GM23248 (cell line): ENCODE data around the gene LILRB3. TPM values are rescaled to one million over a fixed set of nuclear protein-coding genes. Genes with fewer than 3 reads are reported as not detected.

Source experiments
- DNase-seq: peaks from one replicate; pipeline ENCODE4 v3.0.0-alpha.2; 2015
- H2AFZ ChIP-seq: fragments of 200-600 bp; sonication (generic); 2 replicates; pipeline ENCODE4 v1.6.1; 2016; ENCODE audit warnings: antibody characterized with exemption
- H3F3A ChIP-seq: fragments of 200-600 bp; sonication (generic); 2 replicates; pipeline ENCODE4 v1.6.1; 2016; ENCODE audit warnings: mild to moderate bottlenecking, antibody characterized with exemption, mixed run types; ENCODE audit not compliant: insufficient read depth
- H3K27ac ChIP-seq: fragments of 200-600 bp; sonication (generic); 2 replicates; pipeline ENCODE4 v1.5.1; 2016; ENCODE audit warnings: mild to moderate bottlenecking
- H3K27me3 ChIP-seq: fragments of 200-600 bp; sonication (generic); replicated peaks from 2 replicates; pipeline ENCODE4 v1.6.1; 2016; ENCODE audit warnings: mild to moderate bottlenecking; ENCODE audit not compliant: insufficient read depth
- H3K36me3 ChIP-seq: fragments of 200-600 bp; sonication (generic); 2 replicates; pipeline ENCODE4 v1.6.1; 2016; ENCODE audit warnings: low read depth, mild to moderate bottlenecking
- H3K4me1 ChIP-seq: fragments of 200-600 bp; sonication (generic); 2 replicates; pipeline ENCODE4 v1.6.1; 2016; ENCODE audit warnings: mild to moderate bottlenecking; ENCODE audit not compliant: insufficient read depth
- H3K4me2 ChIP-seq: fragments of 200-600 bp; sonication (generic); one replicate; pipeline ENCODE4 v1.6.1; 2016; ENCODE audit warnings: mild to moderate bottlenecking; ENCODE audit not compliant: unreplicated experiment
- H3K4me3 ChIP-seq: fragments of 200-600 bp; sonication (generic); 2 replicates; pipeline ENCODE4 v1.5.1; 2016; ENCODE audit warnings: mild to moderate bottlenecking
- H3K79me2 ChIP-seq: fragments of 200-600 bp; sonication (generic); 2 replicates; pipeline ENCODE4 v1.6.1; 2016; ENCODE audit warnings: mild to moderate bottlenecking; ENCODE audit not compliant: insufficient read depth
- H3K9ac ChIP-seq: fragments of 200-600 bp; sonication (generic); 2 replicates; pipeline ENCODE4 v1.6.1; 2016; ENCODE audit warnings: mild to moderate bottlenecking
- H3K9me2 ChIP-seq: fragments of 200-600 bp; sonication (generic); 2 replicates; pipeline ENCODE4 v1.6.1; 2016; ENCODE audit warnings: mixed run types, mild to moderate bottlenecking, moderate library complexity; ENCODE audit not compliant: insufficient read depth
- H3K9me3 ChIP-seq: fragments of 200-600 bp; sonication (generic); one replicate; pipeline ENCODE4 v1.6.1; 2017; ENCODE audit warnings: low read depth
- H4K20me1 ChIP-seq: fragments of 200-600 bp; sonication (generic); 2 replicates; pipeline ENCODE4 v1.6.0; 2016; ENCODE audit not compliant: insufficient read depth
- EZH2 ChIP-seq: fragments of 200-600 bp; sonication (generic); IDR thresholded peaks from 2 replicates; pipeline ENCODE4 v1.6.1; 2018; ENCODE audit warnings: antibody characterized with exemption, mild to moderate bottlenecking; ENCODE audit not compliant: insufficient read depth, poor library complexity, severe bottlenecking
- EZH2phosphoT487 ChIP-seq: fragments of 200-600 bp; sonication (generic); IDR thresholded peaks from 2 replicates; pipeline ENCODE4 v1.6.1; 2018; ENCODE audit warnings: antibody characterized with exemption, moderate library complexity, mild to moderate bottlenecking, low read depth; ENCODE audit not compliant: insufficient read depth
- WGBS, 2 experiments: methylation state at CpG; one replicate each; pipeline ENCODE4 v1.1.6; 2015 to 2017; ENCODE audit warnings: low lambda C conversion rate in 2 of 2, low coverage in 1 of 2; ENCODE audit errors: missing lambda C conversion rate in 2 of 2; 5-methylcytosine and 5-hydroxymethylcytosine counted together
- in situ Hi-C: fragments of 300-500 bp; cut with MboI; formaldehyde crosslinking; loops from 2 replicates; pipeline ENCODE4 v1.15.0; 2020
- polyA plus RNA-seq: library from polyadenylated mRNA; unstranded; fragments of >200 nt; fragmentation: Nextera tagmentation; extraction: Ambion mirVana; gene quantifications from 2 replicates; pipeline ENCODE4 v1.2.1, GENCODE V29; 2016
- total RNA-seq: library from RNA; depleted of rRNA; stranded (reverse); fragments of >200 nt; shearing (Covaris generic); gene quantifications from 2 replicates; pipeline ENCODE4 v1.2.3, GENCODE V29; 2014

LILRB3 gene
- total and polyA plus RNA-seq, 2 experiments from 2014 or later, result 0.53 TPM; not detected in 1

DNA sequence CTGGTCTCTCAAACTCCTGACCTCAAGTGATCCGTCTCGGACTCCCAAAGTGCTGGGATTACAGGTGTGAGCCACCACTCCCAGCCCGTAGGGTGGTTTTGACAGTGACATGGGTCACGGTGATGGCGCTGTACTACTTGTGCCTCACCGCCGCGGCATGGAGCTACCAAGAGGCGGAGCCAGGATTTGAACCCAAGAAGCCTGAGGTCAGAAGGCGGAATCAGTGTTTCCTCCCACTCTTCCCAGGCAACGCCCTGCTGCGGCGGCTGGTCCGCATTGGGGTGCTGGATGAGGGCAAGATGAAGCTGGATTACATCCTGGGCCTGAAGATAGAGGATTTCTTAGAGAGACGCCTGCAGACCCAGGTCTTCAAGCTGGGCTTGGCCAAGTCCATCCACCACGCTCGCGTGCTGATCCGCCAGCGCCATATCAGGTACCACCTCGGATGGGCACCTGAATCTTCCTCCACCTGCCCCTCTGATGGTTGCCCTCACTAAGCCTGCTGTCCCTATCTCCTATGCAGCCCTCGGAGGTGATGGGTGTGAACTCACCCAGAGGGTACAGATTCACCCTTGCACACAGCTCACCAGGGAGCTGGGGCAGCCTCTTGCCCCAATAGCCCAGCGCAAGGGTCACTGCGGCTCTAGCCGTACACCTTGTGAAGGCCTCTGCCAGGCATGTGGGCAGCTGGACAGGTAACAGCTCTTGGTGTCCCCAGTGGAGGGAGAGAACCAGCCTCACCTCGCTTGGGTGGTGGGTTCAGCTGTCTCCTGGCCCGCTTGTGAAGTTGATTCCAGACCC is 16.6 kb downstream of the LILRB3 start:
- no peak for DNase-seq
- no peak for TF ChIP-seq EZH2phosphoT487
- Histone ChIP-seq H3K4me1 (peaks cover 31% of the 10 kb centered on the region), H2AFZ (no peak overlapping the region), H3K4me2 (no peak overlapping the region), H3K9me2 (no peaks in the 10 kb centered on the region), H4K20me1 (peaks cover 39% of the 10 kb centered on the region; the same call in 1 of the 2 replicates), H3F3A (peaks cover 66% of the 10 kb centered on the region), H3K27ac (no peak overlapping the region), H3K79me2 (peaks cover 97% of the 10 kb centered on the region), H3K4me3 (no peak overlapping the region), H3K9me3 (no peaks in the 10 kb centered on the region), H3K27me3 (no peaks in the 10 kb centered on the region), H3K36me3 (peaks cover 42% of the 10 kb centered on the region), H3K9ac (no peak overlapping the region)
- in situ Hi-C loops, result no loop called here
- WGBS, 2 experiments, result 89 to 91% methylated on average over 24 to 27 of the region's 27 CpGs

DNA sequence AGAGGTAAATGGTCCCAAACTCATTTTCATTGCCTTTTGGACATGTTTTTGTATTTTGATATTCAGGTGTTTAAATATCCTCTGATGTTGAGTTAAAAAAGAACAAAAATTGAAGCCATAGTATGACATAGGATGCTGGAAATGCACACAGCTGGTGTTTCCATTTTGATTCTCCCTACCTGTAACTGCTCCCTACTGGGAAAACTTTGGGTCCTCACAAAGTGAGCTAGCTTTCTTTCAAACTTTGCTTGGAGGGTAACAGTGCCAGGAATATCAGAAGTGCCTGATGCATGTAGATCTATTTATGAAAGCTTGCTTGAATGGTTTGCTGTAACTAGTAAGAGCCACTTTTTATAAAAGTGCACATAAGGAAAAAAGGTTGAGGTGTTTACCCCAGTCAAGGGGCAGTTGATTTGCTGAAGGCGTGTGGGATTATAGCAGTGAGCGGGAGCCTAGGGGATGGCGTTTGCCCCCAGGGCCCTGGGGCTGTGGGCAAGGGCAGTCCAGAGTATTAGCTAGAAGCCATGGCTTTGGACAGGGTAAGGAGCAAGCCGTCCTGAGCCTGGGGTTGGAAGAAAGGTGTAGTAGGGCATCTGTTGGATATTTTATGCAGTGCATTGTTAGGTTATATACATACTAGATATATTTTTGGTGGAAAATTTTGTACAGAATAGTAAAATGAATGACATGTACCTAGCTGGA is 17.9 kb downstream of the LILRB3 start:
- in situ Hi-C loops, result no loop called here
- DNase-seq, result no peak
- peaks cover 39% of the 10 kb centered on the region; the same call in 1 of the 2 replicates for H4K20me1 ChIP-seq

DNA sequence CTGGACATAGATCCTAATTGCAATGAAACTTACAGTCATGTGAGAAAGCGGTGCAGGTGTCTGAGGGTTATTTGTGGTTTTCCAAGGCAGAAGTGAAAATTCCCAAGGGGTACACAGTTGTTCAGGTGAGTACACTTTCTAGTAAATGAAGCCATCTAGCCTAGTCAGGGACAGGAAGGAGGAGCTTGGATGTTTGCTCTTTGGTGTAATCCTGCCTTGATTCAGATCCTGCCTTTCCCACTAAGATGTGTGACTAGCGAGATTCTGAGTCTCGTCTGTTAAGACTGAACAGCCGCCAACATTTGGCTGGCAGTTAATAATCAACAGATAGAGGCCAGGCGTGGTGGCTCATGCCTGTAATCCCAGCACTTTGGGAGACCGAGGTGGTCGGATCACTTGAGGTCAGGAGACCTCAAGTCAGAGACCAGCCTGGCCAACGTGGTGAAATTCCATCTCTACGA is 19.6 kb downstream of the LILRB3 start:
- H3K27me3 ChIP-seq, result no peaks in the 10 kb centered on the region
- no peak for TF ChIP-seq EZH2phosphoT487
- in situ Hi-C loops, result no loop called here
- peaks cover 30% of the 10 kb centered on the region; the same call in 1 of the 2 replicates for H4K20me1 ChIP-seq
- H3K9me3 ChIP-seq, result no peaks in the 10 kb centered on the region
- WGBS, 2 experiments, result 27 to 28% methylated on average over 9 of the region's 9 CpGs
- H3K79me2 ChIP-seq, result peaks cover 73% of the 10 kb centered on the region
- no peak overlapping the region for H2AFZ ChIP-seq
- peaks cover 55% of the 10 kb centered on the region for H3F3A ChIP-seq
- peak overlapping the region; percentile 24; the same call in 1 of the 2 replicates for H3K27ac ChIP-seq
- no peaks in the 10 kb centered on the region for H3K9me2 ChIP-seq
- peaks cover 38% of the 10 kb centered on the region for H3K36me3 ChIP-seq
- H3K4me1 ChIP-seq, result peaks cover 21% of the 10 kb centered on the region
- peak overlapping the region; percentile 96 for H3K4me2 ChIP-seq
- peak overlapping the region; percentile 97 for H3K9ac ChIP-seq
- peak; percentile 77 for DNase-seq
- H3K4me3 ChIP-seq, result peak overlapping the region; percentile 93

More for the DNA sequence above, 17.9 kb downstream of the LILRB3 start:
- no peak overlapping the region for H3K27ac ChIP-seq
- TF ChIP-seq EZH2 (no peak), EZH2phosphoT487 (no peak)
- 94% methylated on average over 4 of the region's 4 CpGs for WGBS, 2 experiments
- H3F3A ChIP-seq, result peaks cover 69% of the 10 kb centered on the region
- H3K79me2 ChIP-seq, result peaks cover 88% of the 10 kb centered on the region
- H3K9ac ChIP-seq, result peak overlapping the region; percentile 97
- H3K27me3 ChIP-seq, result no peaks in the 10 kb centered on the region
- H3K4me1 ChIP-seq, result peaks cover 31% of the 10 kb centered on the region
- no peak overlapping the region for H2AFZ ChIP-seq
- H3K4me3 ChIP-seq, result no peak overlapping the region
- H3K9me2 ChIP-seq, result no peaks in the 10 kb centered on the region
- H3K9me3 ChIP-seq, result no peaks in the 10 kb centered on the region
- H3K4me2 ChIP-seq, result no peak overlapping the region
- H3K36me3 ChIP-seq, result peaks cover 42% of the 10 kb centered on the region

DNA sequence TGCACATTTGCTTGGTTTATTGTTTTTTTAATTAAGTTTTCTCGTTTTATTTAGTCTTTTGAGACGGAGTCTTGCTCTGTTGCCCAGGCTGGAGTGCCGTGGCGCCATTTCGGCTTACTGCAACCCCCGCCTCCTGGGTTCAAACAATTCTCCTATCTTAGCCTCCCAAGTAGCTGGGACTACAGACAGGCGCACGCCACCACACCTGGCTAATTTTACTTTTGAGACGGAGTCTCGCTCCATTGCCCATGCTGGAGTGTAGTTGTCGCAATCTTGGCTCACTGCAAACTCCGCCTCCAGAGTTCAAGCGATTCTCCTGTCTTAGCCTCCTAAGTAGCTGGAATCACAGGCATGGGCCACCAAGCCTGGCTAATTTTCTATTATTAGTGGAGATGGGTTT is 20.8 kb downstream of the LILRB3 start:
- Histone ChIP-seq H3F3A (peaks cover 45% of the 10 kb centered on the region), H3K36me3 (peaks cover 33% of the 10 kb centered on the region), H3K4me3 (peak overlapping the region; percentile 93)

More for the DNA sequence above, 20.8 kb downstream of the LILRB3 start:
- Histone ChIP-seq H3K9me3 (no peaks in the 10 kb centered on the region), H3K4me1 (peaks cover 21% of the 10 kb centered on the region), H3K9ac (peak overlapping the region; percentile 97), H3K79me2 (peaks cover 61% of the 10 kb centered on the region), H3K27ac (peak overlapping the region; percentile 97), H2AFZ (no peak overlapping the region), H3K9me2 (no peaks in the 10 kb centered on the region), H3K27me3 (no peaks in the 10 kb centered on the region), H4K20me1 (peaks cover 28% of the 10 kb centered on the region; the same call in 1 of the 2 replicates), H3K4me2 (peak overlapping the region; percentile 96)
- no peak for DNase-seq
- 41 to 49% methylated on average over 12 to 13 of the region's 13 CpGs for WGBS, 2 experiments
- in situ Hi-C loops, result no loop called here
- no peak for TF ChIP-seq EZH2
- TF ChIP-seq EZH2phosphoT487, result no peak
